ENCODE measurements around the gene TBC1D10A. TPM values are rescaled to one million over a fixed set of nuclear protein-coding genes. Genes with fewer than 3 reads are reported as not detected.
A peak's percentile ranks its signal among the peaks of the same experiment; 100 is the strongest.

TBC1D10A gene
- total RNA-seq, 1 experiment from 2014 or later, result 11.1 TPM

DNA sequence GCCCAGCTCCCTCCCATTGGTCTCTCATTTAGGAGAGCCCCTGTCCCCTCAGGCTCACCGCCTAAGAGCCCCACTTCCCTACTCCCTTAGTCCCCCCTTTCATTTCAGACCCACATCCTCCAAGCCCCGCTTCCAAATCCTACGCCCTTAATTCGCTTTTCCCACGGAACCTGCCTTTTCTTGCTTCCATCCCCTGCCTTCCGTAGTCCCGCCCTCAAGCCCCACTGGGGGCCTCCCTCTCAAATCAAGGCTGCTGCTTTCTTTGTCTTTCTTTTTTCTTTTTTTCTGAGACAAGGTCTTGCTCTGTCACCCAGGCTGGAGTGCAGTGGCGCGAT lies 30.5 kb upstream of the TBC1D10A start:
- H3K27me3 Mint-ChIP-seq (ENCODE audit: low read depth), result no peaks in the 10 kb centered on the region
- peak overlapping the region; percentile 95 for H3K4me3 Mint-ChIP-seq
- H3K4me1 Mint-ChIP-seq, result peaks cover 25% of the 10 kb centered on the region
- TF ChIP-seq, protein P1, sequence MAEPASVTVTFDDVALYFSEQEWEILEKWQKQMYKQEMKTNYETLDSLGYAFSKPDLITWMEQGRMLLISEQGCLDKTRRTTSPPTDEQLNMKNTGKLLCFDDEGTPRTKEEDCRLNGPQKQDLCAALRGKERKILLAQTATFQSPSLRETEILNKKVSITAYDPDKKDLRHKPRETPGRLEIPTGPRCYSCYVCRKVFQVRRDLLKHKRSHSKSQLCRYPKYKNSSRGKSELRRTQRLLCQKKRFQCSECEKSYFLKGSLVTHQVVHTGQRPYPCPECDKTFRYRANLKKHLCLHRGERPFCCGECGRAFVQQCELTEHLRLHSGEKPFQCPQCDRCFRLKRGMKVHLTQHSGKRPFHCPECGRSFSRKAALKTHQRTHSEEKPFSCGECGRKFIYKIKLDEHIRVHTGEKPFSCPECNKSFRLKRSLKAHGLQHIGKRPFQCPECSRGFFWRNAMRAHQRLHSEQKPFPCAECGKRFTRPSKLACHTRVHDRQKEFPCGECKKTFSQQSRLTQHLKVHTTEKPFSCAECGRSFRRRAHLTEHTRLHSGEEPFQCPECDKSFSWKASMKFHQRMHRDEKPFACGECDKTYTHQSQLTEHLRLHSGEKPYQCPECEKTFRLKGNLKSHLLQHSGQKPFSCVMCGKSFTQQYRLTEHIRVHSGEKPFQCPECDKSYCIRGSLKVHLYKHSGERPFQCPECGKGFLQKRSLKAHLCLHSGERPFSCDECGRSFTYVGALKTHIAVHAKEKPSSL (CRISPR knock-in tag; conservative IDR thresholded peaks at IDR 0.05), result no peak
- TF ChIP-seq SP1 (CRISPR knock-in tag; conservative IDR thresholded peaks at IDR 0.05) (no peak), PRDM15 (CRISPR knock-in tag; IDR thresholded peaks at IDR 0.05) (no peak; the same call in 1 of the 2 replicates), ZNF281 (CRISPR knock-in tag; IDR thresholded peaks at IDR 0.05) (no peak), KAT7 (CRISPR knock-in tag; IDR thresholded peaks at IDR 0.05; ENCODE audit: borderline replicate concordance) (no peak), ATF1 (CRISPR knock-in tag; IDR thresholded peaks at IDR 0.05) (no peak), JAZF1 (CRISPR knock-in tag; IDR thresholded peaks at IDR 0.05) (no peak), NFE2L1 (CRISPR knock-in tag; IDR thresholded peaks at IDR 0.05) (no peak), CREM (CRISPR knock-in tag; IDR thresholded peaks at IDR 0.05) (no peak), PRRX2 (CRISPR knock-in tag; IDR thresholded peaks at IDR 0.05) (no peak), TCF7 (CRISPR knock-in tag; IDR thresholded peaks at IDR 0.05; ENCODE audit: low read depth) (no peak)
- TF ChIP-seq, protein P2, sequence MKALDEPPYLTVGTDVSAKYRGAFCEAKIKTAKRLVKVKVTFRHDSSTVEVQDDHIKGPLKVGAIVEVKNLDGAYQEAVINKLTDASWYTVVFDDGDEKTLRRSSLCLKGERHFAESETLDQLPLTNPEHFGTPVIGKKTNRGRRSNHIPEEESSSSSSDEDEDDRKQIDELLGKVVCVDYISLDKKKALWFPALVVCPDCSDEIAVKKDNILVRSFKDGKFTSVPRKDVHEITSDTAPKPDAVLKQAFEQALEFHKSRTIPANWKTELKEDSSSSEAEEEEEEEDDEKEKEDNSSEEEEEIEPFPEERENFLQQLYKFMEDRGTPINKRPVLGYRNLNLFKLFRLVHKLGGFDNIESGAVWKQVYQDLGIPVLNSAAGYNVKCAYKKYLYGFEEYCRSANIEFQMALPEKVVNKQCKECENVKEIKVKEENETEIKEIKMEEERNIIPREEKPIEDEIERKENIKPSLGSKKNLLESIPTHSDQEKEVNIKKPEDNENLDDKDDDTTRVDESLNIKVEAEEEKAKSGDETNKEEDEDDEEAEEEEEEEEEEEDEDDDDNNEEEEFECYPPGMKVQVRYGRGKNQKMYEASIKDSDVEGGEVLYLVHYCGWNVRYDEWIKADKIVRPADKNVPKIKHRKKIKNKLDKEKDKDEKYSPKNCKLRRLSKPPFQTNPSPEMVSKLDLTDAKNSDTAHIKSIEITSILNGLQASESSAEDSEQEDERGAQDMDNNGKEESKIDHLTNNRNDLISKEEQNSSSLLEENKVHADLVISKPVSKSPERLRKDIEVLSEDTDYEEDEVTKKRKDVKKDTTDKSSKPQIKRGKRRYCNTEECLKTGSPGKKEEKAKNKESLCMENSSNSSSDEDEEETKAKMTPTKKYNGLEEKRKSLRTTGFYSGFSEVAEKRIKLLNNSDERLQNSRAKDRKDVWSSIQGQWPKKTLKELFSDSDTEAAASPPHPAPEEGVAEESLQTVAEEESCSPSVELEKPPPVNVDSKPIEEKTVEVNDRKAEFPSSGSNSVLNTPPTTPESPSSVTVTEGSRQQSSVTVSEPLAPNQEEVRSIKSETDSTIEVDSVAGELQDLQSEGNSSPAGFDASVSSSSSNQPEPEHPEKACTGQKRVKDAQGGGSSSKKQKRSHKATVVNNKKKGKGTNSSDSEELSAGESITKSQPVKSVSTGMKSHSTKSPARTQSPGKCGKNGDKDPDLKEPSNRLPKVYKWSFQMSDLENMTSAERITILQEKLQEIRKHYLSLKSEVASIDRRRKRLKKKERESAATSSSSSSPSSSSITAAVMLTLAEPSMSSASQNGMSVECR (CRISPR knock-in tag; IDR thresholded peaks at IDR 0.05; ENCODE audit: borderline replicate concordance), result no peak
- ATAC-seq (peak; percentile 5; the same call in 1 of the 2 replicates), DNase-seq (ENCODE audit: low spot score) (no peak)
- ChIA-PET POLR2A (interaction anchor here (0.6 to 1.7 kb wide), 7 partner anchors 17 to 69 kb away, joined by 3 to 19 read pairs (median 6); partner anchors contain the start of genes CASTOR1, MTFP1, RNF215 and SEC14L2), CTCF (interaction anchor here (0.7 to 3.6 kb wide), 9 partner anchors 30 to 94 kb away, joined by 3 to 25 read pairs (median 5); partner anchors contain the start of genes CASTOR1, MTFP1, RNF215 and SEC14L2)
- H3K9me3 Mint-ChIP-seq, result no peaks in the 10 kb centered on the region
- H3K36me3 Mint-ChIP-seq, result peaks cover 18% of the 10 kb centered on the region
- H3K27ac Mint-ChIP-seq, result peak overlapping the region; percentile 95
